Measurements from ENCODE around the gene INSL3. TPM values are rescaled to one million over a fixed set of nuclear protein-coding genes. Genes with fewer than 3 reads are reported as not detected.
A peak's percentile ranks its signal among the peaks of the same experiment; 100 is the strongest.

INSL3 gene
- total and polyA plus RNA-seq, 2 of the 13 experiments (the other 11 are each of a cell fraction or from before 2014, with no cell fraction given): 0.30 TPM; not detected in 1

DNA sequence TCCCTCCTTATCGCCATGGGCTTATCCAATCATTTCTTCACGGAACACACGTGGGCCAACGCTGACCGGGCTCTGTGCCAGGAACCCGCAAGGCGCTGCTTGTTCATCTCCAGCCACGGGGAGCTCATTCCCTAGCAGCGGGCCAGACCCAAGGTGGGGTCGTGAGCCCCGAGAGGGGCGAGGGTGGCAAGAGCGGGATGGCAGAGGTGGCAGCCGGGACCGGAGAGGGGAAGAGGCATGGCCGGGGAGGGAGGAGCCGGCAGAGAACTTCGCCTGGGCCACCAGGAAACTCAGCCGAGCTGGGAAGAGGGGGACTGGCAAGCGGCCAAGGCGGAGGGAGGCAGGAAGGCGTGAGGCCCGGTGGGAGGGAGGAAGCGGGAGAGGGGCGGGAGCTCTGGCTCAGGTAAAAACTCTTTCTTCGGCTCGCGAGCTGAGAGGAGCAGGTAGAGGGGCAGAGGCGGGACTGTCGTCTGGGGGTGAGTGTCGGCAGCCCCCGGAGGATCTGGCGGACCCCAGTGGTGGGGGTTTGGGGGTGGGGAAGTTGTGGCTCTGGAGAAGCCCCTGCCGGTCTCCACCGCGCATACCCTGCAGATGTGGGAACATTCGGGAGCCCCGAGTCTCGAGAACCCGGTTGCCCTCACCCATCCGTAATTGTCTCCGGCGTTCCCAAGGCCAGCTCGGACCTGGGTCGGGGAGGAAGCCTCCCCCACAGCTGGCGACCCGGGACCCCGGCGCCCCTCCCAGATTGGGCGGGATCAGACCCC, 26.4 kb downstream of the INSL3 start, which contains the start of gene B3GNT3 (continued):
- TF ChIP-seq, protein P1, sequence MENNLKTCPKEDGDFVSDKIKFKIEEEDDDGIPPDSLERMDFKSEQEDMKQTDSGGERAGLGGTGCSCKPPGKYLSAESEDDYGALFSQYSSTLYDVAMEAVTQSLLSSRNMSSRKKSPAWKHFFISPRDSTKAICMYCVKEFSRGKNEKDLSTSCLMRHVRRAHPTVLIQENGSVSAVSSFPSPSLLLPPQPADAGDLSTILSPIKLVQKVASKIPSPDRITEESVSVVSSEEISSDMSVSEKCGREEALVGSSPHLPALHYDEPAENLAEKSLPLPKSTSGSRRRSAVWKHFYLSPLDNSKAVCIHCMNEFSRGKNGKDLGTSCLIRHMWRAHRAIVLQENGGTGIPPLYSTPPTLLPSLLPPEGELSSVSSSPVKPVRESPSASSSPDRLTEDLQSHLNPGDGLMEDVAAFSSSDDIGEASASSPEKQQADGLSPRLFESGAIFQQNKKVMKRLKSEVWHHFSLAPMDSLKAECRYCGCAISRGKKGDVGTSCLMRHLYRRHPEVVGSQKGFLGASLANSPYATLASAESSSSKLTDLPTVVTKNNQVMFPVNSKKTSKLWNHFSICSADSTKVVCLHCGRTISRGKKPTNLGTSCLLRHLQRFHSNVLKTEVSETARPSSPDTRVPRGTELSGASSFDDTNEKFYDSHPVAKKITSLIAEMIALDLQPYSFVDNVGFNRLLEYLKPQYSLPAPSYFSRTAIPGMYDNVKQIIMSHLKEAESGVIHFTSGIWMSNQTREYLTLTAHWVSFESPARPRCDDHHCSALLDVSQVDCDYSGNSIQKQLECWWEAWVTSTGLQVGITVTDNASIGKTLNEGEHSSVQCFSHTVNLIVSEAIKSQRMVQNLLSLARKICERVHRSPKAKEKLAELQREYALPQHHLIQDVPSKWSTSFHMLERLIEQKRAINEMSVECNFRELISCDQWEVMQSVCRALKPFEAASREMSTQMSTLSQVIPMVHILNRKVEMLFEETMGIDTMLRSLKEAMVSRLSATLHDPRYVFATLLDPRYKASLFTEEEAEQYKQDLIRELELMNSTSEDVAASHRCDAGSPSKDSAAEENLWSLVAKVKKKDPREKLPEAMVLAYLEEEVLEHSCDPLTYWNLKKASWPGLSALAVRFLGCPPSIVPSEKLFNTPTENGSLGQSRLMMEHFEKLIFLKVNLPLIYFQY (CRISPR knock-in tag; IDR thresholded peaks at IDR 0.05; ENCODE audit: borderline replicate concordance): peak; percentile 27; the same call in 1 of the 2 replicates
- TF ChIP-seq ZNF550 (CRISPR knock-in tag; IDR thresholded peaks at IDR 0.05; ENCODE audit: borderline replicate concordance) (no peak), ELF3 (CRISPR knock-in tag; IDR thresholded peaks at IDR 0.05) (peak; percentile 89), TAF1 (CRISPR knock-in tag; IDR thresholded peaks at IDR 0.05) (no peak), ZNF776 (CRISPR knock-in tag; IDR thresholded peaks at IDR 0.05) (no peak), MED13 (CRISPR knock-in tag; IDR thresholded peaks at IDR 0.05) (no peak), CBX5 (CRISPR knock-in tag; IDR thresholded peaks at IDR 0.05; ENCODE audit: borderline replicate concordance) (no peak), JDP2 (CRISPR knock-in tag; IDR thresholded peaks at IDR 0.05; ENCODE audit: borderline replicate concordance) (no peak), GABPB1 (CRISPR knock-in tag; IDR thresholded peaks at IDR 0.05) (peak; percentile 88), ZNF589 (CRISPR knock-in tag; conservative IDR thresholded peaks at IDR 0.05) (no peak), KDM1A (CRISPR knock-in tag; IDR thresholded peaks at IDR 0.05) (peak; percentile 97), SRSF4 (IDR thresholded peaks at IDR 0.05; ENCODE audit: low read depth, low read length, poor library complexity, severe bottlenecking) (no peak), ZNF713 (CRISPR knock-in tag; IDR thresholded peaks at IDR 0.05) (peak; percentile 34; the same call in 1 of the 2 replicates), GATAD2A (CRISPR knock-in tag; IDR thresholded peaks at IDR 0.05) (peak; percentile 36; the same call in 1 of the 2 replicates), ZFP62 (CRISPR knock-in tag; IDR thresholded peaks at IDR 0.05) (no peak)
- TF ChIP-seq, protein P2, sequence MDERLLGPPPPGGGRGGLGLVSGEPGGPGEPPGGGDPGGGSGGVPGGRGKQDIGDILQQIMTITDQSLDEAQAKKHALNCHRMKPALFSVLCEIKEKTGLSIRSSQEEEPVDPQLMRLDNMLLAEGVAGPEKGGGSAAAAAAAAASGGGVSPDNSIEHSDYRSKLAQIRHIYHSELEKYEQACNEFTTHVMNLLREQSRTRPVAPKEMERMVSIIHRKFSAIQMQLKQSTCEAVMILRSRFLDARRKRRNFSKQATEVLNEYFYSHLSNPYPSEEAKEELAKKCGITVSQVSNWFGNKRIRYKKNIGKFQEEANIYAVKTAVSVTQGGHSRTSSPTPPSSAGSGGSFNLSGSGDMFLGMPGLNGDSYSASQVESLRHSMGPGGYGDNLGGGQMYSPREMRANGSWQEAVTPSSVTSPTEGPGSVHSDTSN (CRISPR knock-in tag; IDR thresholded peaks at IDR 0.05): no peak
- TF ChIP-seq, protein P3, sequence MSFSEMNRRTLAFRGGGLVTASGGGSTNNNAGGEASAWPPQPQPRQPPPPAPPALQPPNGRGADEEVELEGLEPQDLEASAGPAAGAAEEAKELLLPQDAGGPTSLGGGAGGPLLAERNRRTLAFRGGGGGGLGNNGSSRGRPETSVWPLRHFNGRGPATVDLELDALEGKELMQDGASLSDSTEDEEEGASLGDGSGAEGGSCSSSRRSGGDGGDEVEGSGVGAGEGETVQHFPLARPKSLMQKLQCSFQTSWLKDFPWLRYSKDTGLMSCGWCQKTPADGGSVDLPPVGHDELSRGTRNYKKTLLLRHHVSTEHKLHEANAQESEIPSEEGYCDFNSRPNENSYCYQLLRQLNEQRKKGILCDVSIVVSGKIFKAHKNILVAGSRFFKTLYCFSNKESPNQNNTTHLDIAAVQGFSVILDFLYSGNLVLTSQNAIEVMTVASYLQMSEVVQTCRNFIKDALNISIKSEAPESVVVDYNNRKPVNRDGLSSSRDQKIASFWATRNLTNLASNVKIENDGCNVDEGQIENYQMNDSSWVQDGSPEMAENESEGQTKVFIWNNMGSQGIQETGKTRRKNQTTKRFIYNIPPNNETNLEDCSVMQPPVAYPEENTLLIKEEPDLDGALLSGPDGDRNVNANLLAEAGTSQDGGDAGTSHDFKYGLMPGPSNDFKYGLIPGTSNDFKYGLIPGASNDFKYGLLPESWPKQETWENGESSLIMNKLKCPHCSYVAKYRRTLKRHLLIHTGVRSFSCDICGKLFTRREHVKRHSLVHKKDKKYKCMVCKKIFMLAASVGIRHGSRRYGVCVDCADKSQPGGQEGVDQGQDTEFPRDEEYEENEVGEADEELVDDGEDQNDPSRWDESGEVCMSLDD (CRISPR knock-in tag; IDR thresholded peaks at IDR 0.05; ENCODE audit: borderline replicate concordance): no peak
- TF ChIP-seq, protein P4, sequence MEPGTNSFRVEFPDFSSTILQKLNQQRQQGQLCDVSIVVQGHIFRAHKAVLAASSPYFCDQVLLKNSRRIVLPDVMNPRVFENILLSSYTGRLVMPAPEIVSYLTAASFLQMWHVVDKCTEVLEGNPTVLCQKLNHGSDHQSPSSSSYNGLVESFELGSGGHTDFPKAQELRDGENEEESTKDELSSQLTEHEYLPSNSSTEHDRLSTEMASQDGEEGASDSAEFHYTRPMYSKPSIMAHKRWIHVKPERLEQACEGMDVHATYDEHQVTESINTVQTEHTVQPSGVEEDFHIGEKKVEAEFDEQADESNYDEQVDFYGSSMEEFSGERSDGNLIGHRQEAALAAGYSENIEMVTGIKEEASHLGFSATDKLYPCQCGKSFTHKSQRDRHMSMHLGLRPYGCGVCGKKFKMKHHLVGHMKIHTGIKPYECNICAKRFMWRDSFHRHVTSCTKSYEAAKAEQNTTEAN (CRISPR knock-in tag; conservative IDR thresholded peaks at IDR 0.05): no peak
- TF ChIP-seq, protein P5, sequence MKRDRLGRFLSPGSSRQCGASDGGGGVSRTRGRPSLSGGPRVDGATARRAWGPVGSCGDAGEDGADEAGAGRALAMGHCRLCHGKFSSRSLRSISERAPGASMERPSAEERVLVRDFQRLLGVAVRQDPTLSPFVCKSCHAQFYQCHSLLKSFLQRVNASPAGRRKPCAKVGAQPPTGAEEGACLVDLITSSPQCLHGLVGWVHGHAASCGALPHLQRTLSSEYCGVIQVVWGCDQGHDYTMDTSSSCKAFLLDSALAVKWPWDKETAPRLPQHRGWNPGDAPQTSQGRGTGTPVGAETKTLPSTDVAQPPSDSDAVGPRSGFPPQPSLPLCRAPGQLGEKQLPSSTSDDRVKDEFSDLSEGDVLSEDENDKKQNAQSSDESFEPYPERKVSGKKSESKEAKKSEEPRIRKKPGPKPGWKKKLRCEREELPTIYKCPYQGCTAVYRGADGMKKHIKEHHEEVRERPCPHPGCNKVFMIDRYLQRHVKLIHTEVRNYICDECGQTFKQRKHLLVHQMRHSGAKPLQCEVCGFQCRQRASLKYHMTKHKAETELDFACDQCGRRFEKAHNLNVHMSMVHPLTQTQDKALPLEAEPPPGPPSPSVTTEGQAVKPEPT (CRISPR knock-in tag; IDR thresholded peaks at IDR 0.05; ENCODE audit: low read depth): no peak
